ENCODE measurements around the gene BICD1.
"Not testable (repeated sequence)": the region's sequence is repeated elsewhere in the genome, so short reads cannot be mapped to it uniquely, and the experiment has no call there.

Gene BICD1

DNA sequence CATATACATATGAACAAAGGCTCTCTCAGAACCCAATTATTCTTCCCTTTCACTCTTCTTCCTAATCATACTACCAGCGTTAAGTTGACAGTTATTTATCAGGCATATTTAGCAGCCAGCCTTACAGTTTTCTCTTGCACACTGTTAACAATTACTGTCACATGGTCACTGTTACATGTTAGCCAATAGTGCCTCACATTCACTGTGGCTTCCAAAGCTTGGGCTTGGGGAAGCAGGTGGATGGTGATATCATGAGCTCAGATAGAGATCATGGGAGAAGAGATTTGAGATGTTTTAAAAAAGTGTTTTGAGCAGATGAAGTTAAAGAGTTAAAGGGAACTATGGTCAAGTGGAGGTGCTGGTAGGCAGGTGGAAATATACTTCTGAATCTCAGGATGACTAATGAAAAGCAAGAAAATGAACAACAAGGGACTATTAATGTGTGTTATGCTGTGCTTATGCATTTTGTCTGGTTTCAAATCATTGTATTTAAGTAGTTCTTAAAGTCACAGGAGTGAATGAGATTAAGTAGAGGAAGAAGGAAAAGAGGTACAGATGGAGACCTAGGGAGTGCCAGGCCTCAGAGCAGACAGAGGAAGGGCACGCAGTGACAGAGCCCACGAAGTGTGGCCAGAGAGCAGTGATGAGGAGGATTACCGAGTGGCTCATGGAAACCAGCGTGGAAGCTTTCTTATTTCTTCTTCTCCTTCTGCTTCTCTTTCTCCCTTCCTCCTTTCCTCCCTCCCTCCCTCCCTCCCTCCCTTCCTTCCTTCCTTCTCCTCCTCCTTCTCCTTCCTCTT lies 39.6 kb downstream of the BICD1 start:
- no peak for DNase-seq (ENCODE audit: low spot score)

DNA sequence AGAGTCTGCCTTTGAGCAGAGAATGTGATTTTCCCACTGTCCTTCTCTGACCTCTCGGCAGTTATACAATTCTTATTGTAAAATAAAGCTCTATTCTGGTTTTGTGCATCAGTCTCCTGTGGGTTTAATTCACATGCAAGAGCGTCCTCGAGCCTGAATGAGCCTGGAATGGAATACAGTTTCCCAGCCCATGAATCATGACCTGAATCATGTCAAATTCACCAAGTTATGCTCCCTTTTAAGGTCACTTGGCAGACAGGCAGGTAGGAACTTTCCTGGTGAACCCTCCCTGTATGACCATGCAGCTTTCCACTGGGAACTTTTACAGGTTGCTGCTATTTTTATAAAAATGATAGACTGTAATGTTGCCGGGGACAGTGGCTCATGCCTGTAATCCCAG lies 41.7 kb downstream of the BICD1 start:
- no peak for DNase-seq (ENCODE audit: low spot score)

DNA sequence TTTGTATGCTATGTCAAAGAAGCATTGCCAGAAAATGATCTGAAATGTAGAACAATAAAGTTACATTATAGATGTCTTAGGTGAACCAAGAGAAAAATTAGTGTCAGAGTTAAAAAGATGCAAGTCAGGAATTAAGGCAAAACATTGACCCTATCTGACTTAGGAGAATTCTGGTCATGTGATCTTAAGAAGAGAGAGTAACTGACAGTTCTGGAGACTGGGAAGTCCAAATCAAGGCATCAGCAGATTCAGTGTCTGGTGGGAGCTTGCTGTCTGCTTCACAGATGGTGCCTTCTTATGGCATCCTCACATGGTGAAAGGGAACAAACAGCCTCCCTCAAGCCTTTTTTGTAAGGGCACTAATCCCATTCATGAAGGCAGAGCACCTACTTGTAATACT lies 42.8 kb downstream of the BICD1 start:
- no peak for DNase-seq (ENCODE audit: low spot score)

DNA sequence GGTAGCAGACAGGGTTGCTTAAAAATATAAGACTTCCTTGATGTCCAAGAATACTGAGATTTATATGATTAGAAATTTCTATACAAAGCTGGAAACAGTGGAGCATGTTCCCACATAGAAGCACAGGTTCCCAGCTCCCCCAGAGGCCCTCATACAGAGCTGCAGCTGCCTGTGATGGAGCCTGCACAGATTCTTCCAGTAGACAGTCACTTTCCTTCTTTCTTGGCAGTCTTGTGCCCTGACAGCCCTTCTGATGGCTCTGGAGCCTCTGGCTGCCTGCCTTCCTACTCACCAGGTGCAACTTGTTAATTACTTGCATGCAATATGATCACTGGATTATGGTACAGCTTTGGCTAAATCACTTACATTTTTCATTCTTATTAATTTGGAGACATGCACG lies 44.4 kb downstream of the BICD1 start:
- DNase-seq (ENCODE audit: low spot score), result no peak

DNA sequence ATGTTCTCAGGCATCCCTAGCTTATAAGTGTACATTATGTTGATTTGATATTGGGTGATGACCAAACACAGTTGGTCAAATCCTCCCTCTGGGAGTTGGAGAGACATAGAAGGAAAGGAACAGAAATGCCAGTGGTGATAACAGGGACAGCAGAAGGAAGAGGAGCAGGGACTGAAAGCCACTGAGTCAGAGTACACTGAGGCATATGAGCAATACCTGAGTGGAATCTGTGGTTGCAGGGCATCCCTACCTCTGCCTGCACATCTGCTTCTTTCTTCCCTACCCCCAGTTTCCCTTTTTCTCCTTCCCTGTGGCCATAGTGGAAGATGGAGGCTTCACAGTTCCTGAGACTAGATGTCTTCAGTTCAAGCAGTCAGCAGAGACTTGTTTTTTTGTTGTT lies 44.9 kb downstream of the BICD1 start:
- DNase-seq (ENCODE audit: low spot score), result no peak

DNA sequence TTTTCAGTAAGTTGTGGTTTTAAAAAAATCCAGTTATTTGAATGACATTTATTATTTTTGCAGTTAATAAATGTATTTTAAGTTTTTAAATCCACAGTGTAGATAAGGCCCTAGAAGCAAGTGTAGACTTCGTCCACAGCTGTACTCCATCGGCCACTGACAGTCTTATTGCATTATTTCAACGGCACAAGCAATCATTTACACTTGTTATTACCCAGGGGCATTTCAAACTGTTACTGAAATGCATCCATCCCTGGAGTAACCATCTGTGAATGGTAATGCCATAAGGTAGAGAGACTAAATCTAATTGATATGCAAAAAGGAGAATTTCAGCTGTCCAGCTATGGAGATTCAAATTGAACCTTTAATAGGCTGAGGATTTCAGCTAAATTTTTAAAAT lies 48.4 kb downstream of the BICD1 start:
- DNase-seq (ENCODE audit: low spot score), result no peak

DNA sequence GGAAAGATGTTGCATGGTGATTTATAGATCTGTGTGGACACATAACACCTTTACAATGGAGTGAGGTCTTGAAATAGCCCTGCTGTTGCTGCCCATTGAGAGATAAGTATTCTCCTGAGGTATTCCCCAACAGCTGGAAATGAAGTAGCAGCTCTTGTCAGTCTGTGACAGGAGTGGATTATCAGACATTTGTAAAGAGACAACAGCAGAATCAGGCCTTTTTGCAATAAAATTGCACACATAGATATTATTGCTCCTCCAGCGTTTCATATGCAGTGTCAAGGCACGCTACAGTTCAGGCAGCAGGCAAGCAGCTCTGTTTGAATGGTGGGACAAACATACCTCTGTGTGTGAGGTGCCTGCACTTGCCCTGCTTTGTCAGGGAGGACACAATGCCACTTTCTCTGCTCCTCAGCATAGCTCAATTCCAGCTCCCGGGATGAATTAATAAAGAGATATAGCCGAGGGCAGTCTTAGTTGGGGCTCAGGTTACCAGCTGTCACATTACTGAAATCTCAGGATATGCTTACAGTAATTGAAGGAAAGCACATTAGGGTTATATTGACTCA lies 49.4 kb downstream of the BICD1 start:
- DNase-seq (ENCODE audit: low spot score), result peak; percentile 73

DNA sequence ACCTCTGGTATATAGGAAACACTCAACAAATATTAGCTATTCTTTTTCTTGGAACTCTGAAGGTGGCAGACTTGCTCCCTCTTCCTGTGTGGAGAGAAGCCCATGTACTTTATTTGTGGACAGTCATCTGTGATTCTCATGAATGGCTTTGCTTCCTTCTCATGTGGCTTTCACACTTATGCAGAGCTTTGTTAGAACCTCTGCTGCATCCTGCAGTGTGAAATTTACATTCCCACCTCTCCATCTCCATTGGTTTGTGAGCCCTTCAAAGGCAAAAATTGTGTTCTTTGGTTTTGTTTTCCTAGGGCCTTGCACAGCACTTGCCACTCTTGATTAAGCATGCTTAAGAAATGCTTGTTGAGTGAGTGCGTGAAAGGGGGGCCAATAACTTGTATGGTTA lies 51.9 kb downstream of the BICD1 start:
- no peak for DNase-seq (ENCODE audit: low spot score)

DNA sequence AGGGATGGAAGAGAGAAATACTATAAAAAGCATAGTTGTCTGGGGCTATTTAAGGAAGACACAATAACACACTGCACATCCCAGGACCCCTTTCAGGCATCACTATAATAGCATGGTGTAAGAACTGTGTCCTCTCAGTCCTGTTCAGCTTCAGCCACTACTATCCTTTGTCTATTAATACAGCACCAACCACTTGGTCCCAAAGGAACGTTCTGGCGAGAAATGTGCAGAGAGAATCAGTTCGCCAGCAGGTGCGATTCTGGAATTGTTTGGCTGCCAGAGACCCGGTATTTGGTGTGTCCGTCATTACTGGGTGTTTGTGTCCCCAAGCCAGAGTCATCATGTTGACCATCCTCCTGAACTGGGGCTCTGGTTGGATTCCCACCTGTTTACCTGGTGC lies 52.7 kb downstream of the BICD1 start:
- no peak for DNase-seq (ENCODE audit: low spot score)

DNA sequence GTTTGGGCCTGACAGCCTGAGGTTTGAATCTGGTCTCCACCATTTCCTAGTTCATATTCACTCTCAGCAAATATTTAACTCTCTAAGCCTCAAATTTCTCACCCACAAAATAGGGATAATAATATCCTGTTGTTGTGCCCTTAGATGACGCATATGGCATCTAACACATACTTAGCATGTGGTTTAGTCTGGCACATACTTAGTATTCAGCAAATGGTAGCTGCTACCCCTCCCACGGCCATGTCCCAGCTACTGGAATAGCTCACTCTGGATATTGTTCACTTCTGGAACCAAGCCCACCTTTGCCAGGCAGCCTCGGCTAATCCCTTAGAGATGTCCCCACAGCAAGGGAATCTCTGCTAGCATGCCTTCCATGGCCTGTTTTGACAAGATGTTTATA lies 53.3 kb downstream of the BICD1 start:
- no peak for DNase-seq (ENCODE audit: low spot score)

DNA sequence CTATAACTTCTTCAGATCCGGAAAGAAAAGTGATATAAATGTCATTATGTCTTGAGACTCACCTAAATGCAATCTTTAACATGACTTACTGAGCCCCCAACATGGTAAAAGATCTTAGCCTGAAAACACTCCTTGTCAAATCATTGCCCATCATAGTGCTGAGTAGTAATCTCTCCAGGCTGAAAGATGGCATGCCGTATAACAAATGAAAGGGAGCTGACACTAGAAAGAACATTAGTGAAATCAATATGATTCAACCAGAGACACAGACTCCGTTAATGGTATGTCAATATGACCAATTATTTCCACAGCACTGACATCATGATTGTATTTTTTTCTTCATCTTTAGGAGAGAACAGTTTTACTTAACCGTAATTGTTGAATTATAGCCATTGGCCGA lies 54.4 kb downstream of the BICD1 start:
- no peak for DNase-seq (ENCODE audit: low spot score)

DNA sequence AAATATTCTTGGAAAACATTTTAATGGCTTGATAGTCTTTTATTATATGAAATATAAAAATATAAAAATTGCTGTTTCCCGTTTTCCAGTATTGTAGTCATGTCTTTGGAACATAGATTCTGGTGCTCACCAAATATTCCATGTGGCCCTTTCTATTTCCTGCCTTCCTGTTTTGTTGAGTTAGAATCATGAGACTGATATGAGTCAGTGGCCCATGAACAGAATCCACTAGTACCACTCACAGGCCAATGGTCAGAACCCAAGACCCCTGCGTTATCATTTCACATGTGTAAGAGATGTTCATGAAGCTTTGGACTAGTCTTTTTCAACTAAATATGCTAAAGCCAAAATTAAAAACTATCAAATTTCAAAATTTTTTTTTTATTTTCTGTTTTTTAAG lies 56.9 kb downstream of the BICD1 start:
- peak; percentile 26 for DNase-seq (ENCODE audit: low spot score)

DNA sequence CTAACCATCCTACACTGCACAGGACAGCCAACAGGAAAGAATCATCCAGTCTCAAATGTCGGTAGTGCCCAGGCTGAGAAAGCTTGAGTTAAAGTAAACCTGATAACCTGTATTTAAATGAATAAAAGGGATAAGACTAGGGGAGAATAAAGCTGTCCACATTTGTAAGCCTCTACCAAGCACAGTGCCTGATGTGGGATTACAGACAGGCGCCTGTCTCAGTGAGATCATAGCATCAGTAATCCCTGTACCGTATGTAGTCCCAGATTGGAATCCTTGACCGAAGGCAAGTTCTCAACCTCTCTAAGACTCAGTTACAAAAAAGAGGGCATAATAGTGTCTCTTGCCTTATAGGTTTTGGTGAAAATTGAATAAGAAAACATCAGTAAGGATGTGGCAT lies 59.9 kb downstream of the BICD1 start:
- DNase-seq (ENCODE audit: low spot score), result no peak

DNA sequence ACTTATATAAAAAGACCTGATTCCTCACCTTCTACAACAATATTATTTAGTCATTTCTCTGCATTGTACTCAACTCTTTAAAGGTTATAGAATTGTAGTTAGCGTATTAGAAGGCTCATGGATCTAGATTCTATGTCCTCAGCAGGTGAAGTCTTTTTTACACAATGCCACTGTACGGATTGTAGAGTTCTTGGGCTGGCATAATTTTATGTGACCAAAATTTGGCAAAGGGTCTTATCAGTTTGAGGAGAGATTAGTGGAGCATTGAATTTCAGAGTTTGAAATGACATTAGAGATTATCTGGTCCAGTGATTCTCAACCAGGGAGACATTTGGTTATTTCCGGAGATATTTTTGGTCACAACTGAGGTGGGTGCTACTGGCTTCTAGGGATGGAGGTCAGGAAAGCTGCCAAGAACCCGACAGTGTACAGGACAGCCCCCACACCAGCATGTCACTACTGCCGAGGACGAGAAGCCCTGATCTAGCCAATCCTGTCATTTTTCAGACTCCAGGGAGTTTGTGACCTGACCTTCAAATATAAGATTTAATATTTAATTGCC lies 63.9 kb downstream of the BICD1 start:
- DNase-seq (ENCODE audit: low spot score), result no peak

DNA sequence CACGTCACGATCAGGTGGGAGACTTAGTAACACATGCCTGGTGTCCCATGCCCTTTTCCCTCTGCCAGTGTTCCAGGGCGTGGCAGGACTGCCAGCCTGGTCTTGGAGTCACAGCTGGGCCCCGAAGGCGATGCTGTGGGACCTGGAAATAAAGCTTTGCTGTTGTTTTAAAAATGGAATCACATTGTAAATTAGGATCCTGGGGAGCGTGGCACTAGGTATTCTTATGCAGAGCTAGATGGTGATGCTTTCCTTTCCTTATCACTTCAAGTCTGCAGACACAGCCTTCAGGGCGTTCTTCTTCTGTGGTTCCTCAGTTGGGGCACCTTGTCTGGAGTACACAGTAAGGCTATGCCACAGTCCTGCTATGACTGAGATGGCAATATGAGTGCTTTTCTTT lies 64.6 kb downstream of the BICD1 start:
- DNase-seq (ENCODE audit: low spot score), result no peak

DNA sequence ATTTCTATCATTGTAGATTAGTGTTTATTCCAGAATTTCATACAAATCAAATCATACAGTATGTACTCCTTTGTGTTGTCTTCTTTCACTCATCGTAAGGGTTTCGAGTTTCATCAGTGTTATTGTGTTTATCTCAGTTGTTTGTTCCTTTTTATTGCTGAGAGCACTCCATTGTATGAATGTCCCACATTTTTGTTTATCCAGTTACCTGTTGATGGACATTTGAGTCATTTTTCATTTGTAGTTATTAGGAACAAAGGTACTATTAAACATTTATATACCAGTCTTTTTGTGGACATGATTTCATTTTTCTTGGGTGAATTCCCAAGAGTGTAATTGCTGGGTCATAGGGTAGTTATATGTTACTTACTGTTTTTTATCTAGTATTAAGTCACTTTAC lies 70.0 kb downstream of the BICD1 start:
- no peak for DNase-seq (ENCODE audit: low spot score)

DNA sequence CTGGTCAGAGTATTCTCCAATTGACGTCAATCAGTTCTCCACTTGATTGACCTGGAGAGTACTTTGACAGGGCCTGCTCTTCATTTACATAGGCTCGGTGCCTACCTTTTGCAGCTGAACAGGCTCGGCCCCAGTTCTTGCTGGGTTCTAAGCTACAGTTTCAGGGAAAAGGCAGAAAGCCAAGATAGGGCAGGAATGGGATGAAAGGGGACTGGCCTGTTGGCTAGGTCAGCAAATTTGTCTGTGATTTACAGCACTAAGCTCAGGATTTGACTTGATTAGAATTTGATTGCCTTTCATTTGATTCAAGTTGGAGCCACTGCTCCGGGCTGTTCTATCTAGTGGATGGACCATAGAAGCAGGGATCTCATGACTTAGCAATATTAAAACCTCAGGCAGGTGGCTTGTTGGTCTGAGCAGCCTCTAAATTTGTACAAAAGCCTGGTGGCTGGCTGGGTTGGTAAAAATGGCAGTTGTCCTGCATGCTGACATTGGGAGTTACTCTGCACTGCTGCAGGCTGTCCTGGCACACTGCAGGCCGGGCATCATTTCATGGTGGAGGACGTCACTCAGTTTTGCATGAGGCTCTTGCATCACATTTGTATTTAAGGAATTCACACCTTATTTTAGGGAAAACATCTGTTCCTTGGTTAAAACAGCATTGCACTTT lies 71.8 kb downstream of the BICD1 start:
- no peak for DNase-seq (ENCODE audit: low spot score)

DNA sequence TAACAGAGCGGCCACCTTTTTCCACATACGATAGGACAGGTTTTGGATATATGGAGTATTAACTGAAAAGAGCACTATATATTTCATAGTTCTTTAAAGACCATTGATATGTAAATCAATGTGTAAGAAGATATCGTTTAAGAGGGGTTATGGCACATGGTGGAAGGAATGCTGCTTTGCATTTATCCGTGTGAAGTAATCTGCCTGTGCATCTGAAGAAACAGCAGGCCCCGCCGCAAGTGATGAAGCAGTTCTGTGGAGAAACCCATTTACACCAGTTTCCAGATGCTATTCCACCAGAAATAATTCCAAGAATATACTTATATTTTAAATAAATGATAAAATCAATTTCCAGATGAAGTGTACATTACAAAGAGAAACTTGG lies 72.4 kb downstream of the BICD1 start:
- DNase-seq (ENCODE audit: low spot score), result no peak

DNA sequence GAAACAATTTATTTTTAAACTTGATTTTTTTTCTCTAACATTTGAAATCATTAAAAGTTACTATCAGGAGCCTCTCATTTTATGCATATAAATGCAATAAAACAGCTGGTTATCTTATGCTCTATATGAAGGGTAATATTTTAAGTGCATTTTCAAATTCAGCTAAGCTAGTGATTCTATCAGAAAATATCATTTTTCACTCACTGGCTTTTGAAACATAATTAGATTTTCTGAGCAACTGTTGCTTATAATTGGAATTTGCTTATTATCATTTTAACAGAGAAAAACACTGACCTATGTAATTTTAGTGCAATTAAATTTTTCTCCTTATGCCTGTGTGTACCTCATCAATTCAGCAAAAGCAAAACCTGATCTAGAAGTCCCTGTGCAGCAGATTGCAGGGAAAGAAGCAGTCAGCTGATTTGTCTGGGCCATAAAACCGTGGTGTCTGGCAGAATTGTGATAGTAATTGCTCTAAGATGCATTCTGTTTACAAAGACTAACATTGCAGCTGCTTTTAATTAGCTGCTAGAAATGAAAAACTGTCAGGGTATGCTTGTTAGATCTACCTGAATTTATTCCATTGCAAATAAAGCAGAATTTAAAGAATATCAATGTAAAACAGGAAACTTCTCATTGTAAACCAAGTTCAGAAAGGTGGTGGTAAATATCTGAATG lies 75.0 kb downstream of the BICD1 start:
- no peak for DNase-seq (ENCODE audit: low spot score)

DNA sequence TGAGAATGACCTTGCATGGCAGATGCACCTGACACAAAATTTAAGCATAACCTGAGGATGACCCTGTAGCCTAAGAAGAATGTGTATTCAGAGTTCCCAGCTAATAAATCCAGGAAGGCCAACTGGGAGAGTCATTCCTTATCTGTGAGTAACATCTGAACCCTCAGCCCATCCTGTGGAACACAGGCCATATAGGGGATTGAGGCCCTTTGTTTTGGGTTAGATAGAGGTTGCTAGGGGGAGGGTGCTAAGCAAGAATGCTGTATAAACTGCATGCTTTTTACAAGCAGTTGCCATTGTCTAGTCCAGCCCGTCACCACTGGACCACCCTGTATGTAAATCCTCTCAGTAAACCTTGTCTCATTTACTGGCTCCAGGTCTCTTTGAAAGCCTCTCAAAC lies 77.0 kb downstream of the BICD1 start:
- no peak for DNase-seq (ENCODE audit: low spot score)

DNA sequence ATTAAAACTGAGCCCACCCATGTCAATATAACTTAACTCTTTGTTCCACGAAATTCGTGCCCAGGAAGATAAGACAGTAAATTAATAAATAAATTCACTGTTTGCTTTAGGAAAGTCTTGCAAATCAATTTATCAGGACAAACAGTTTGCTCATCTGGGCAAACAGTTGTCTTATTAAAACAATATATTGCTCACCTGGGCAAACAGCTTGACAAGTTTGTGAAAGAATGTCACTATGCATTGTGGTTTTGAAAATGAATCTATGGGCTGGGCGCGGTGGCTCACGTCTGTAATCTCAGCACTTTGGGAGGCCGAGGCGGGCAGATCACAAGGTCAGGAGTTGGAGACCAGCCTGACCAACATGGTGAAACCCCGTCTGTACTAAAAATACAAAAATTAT lies 80.5 kb downstream of the BICD1 start:
- DNase-seq (ENCODE audit: low spot score), result not testable (repeated sequence)

DNA sequence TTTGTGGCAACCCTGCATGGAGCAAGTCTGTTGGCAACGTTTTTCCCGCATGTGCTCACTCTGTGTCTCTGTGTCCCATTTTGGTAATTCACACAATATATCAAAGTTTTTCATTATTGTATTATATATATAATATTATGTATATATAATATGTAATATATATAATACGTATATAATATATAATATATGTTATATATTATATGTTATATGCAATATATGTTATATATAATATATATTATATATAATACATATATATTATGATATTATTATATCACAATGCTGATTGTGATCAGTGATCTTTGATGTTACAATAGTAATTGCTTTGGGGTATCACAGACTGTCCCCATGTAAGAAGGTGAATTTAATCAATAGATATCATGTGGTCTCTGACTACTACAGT lies 84.8 kb downstream of the BICD1 start:
- no peak for DNase-seq (ENCODE audit: low spot score)
